ENCODE results near the gene GDI2.

The GDI2 gene

GRCh38 chr10:5738427-5738826 is 74.8 kb downstream of the GDI2 start:
- DNase-seq = no peak

DNA sequence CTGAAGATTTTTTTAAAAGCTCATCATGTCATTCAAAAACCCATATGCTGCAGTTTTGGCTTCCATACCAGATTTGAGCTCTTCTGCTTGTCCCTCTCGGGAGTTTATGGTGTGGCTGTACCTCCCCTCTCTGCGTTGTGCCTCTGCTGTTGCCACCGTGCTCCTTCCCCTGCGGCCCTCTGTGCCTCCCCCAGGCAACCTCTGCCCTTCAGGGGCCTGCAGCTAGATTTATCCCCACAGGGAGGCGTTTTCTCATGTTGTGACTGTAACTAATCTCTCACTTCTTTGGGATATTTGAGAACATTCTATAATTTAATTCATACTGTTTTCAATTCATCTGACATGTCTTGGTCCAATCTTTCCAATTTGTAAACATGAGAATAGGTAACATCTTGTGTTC is 75.9 kb downstream of the GDI2 start:
- DNase-seq = no peak

GRCh38 chr10:5736591-5736990 is 76.6 kb downstream of the GDI2 start:
- DNase-seq = no peak

GRCh38 chr10:5735119-5735518 is 78.1 kb downstream of the GDI2 start:
- DNase-seq = no peak

GRCh38 chr10:5732141-5732540 is 81.1 kb downstream of the GDI2 start:
- DNase-seq = no peak

- no peak for DNase-seq
These were observed 81.7 kb downstream of the GDI2 start for GRCh38 chr10:5731559-5731958.

DNA sequence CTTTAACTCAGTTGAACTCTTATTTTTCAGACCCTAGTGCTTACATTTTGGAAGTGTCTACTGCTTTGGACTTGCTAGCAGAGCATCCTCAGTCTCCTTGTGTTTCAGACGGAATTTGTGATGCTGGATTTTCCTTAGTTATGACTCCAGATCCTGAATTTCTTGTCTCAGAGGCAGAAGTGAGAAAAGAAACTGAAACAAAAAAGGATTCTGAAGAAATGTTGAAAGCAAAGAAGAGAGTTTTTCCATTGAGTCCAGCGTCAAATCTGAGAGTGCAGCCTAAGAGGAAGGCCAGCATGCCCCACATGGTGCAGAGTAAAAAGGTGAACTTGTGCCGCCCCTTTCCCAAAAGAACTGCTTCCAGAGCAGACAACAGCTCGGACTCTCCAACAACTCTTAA is 82.5 kb downstream of the GDI2 start:
- no peak for DNase-seq

GRCh38 chr10:5723692-5724091 is 89.5 kb downstream of the GDI2 start:
- no peak for DNase-seq

GRCh38 chr10:5720182-5720581 is 93.1 kb downstream of the GDI2 start:
- no peak for DNase-seq

DNA sequence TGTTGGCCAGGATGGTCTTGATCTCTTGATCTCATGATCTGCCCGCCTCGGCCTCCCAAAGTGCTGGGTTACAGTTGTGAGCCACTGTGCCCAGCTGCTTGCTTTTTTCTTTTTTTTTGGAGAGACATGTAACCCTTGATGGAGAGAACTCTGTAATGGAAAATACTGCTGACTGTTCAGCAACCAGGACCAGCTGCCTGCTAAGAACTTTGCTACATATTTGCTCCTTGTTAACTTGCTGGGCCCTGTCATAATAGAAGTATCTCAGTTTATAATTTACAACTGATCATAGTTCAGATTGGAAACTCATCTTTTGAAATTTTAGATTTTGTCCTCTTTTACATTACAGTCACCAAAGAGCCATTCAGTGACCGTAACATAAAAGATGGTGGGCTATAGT is 93.7 kb downstream of the GDI2 start:
- no peak for DNase-seq

All from CD4-positive, alpha-beta T cell treated with Interleukin-17A for 4 hours (primary cell).